OCI-LY7 (cell line): ENCODE data around the gene LTBP2. TPM values are rescaled to one million over a fixed set of nuclear protein-coding genes. Genes with fewer than 3 reads are reported as not detected.

Experiments used
- BruUV-seq: library from RNA; stranded (reverse); fragments of 400-500 nt; replicated peaks from 2 replicates; lab custom pipeline; 2021; lab: Mats Ljungman, UMichigan
- CTCF ChIA-PET: fragments of 300-600 bp; sonication (Branson Sonifier 250); formaldehyde crosslinking; loops from one replicate; lab custom pipeline; 2022; ENCODE audit warnings: antibody characterized with exemption; ENCODE audit not compliant: unreplicated experiment; lab: Charles Lee
- POLR2A ChIA-PET: fragments of 300-600 bp; sonication (Branson Sonifier 250); formaldehyde crosslinking; loops from one replicate; lab custom pipeline; 2022; ENCODE audit warnings: antibody characterized with exemption; lab: Charles Lee
- DNase-seq: peaks from one replicate; pipeline ENCODE4 v3.0.0-alpha.2; 2015; ENCODE audit warnings: low spot score
- H2AFZ ChIP-seq: fragments of 200-600 bp; sonication (generic), shearing (Covaris generic); 2 replicates; pipeline ENCODE4 v1.6.1; 2014; ENCODE audit warnings: mild to moderate bottlenecking, antibody characterized with exemption, low read length, moderate library complexity
- H3K27ac ChIP-seq: fragments of 200-600 bp; sonication (generic); 2 replicates; pipeline ENCODE4 v1.5.1; 2014; ENCODE audit warnings: mixed run types, low read depth, mild to moderate bottlenecking, moderate library complexity, low read length, inconsistent platforms; ENCODE audit not compliant: poor library complexity, severe bottlenecking
- H3K36me3 ChIP-seq: fragments of 200-600 bp; sonication (generic); 2 replicates; pipeline ENCODE4 v1.6.1; 2014; ENCODE audit warnings: mild to moderate bottlenecking, antibody characterized with exemption, low read length, moderate library complexity, mixed read lengths; ENCODE audit not compliant: insufficient read depth
- H3K4me1 ChIP-seq: fragments of 200-600 bp; sonication (generic); 2 replicates; pipeline ENCODE4 v1.5.1; 2014; ENCODE audit warnings: mild to moderate bottlenecking, low read length; ENCODE audit not compliant: insufficient read depth, poor library complexity, severe bottlenecking
- H3K4me2 ChIP-seq: fragments of 200-600 bp; sonication (generic); 2 replicates; pipeline ENCODE4 v1.6.1; 2014; ENCODE audit warnings: mild to moderate bottlenecking, low read length
- H3K4me3 ChIP-seq: fragments of 200-600 bp; sonication (generic); 2 replicates; pipeline ENCODE4 v1.5.1; 2014; ENCODE audit warnings: mild to moderate bottlenecking, low read depth, low read length; ENCODE audit not compliant: poor library complexity, severe bottlenecking
- H3K79me2 ChIP-seq: fragments of 200-600 bp; sonication (generic); 2 replicates; pipeline ENCODE4 v1.6.1; 2016; ENCODE audit warnings: low read depth, mild to moderate bottlenecking, low read length, moderate library complexity, mixed read lengths; ENCODE audit not compliant: insufficient read depth
- H3K9me2 ChIP-seq: fragments of 200-600 bp; sonication (generic); 2 replicates; pipeline ENCODE4 v1.6.1; 2016; ENCODE audit warnings: mild to moderate bottlenecking, low read length, mixed read lengths; ENCODE audit not compliant: insufficient read depth
- H3K9me3 ChIP-seq: fragments of 200-600 bp; sonication (generic); 2 replicates; pipeline ENCODE4 v1.6.1; 2014; ENCODE audit warnings: mild to moderate bottlenecking, mixed run types, low read length, mixed read lengths
- H4K20me1 ChIP-seq: fragments of 200-600 bp; sonication (generic); 2 replicates; pipeline ENCODE4 v1.6.1; 2014; ENCODE audit warnings: mild to moderate bottlenecking, antibody characterized with exemption, low read length, moderate library complexity, mixed read lengths; ENCODE audit not compliant: insufficient read depth
- CTCF ChIP-seq: fragments of 200-600 bp; sonication (generic); conservative IDR thresholded peaks from 2 replicates; pipeline ENCODE4 v1.5.1; 2014; ENCODE audit warnings: mild to moderate bottlenecking, antibody characterized with exemption, low read length, moderate library complexity, mixed read lengths
- EZH2phosphoT487 ChIP-seq: fragments of 200-600 bp; sonication (generic); IDR thresholded peaks from 2 replicates; pipeline ENCODE4 v1.6.1; 2018; ENCODE audit warnings: low read depth, borderline replicate concordance, mild to moderate bottlenecking, mixed run types, antibody characterized with exemption, low read length, moderate library complexity, mixed read lengths
- intact Hi-C: fragments of 100-400 bp; cut with micrococcal nuclease; formaldehyde crosslinking; loops from one replicate; pipeline ENCODE4 v1.10.0; 2022; ENCODE audit not compliant: unreplicated experiment
- total RNA-seq, 2 experiments: library from RNA; depleted of rRNA in 1 of 2; stranded (reverse); fragments of >200 nt in 1 of 2; shearing (Covaris generic) in 1 of 2; gene quantifications; 2 replicates each; pipeline ENCODE4 v1.2.3, GENCODE V29; 2014 to 2022

LTBP2 gene
- total RNA-seq, 2 experiments from 2014 or later = 0.15 to 0.25 TPM

- DNase-seq = no peak
- POLR2A ChIA-PET = no interaction called here
- H3K4me3 ChIP-seq = no peak overlapping the region
- no peaks in the 10 kb centered on the region for H3K79me2 ChIP-seq
- H3K9me3 ChIP-seq = no peaks in the 10 kb centered on the region
- TF ChIP-seq EZH2phosphoT487 (no peak), CTCF (no peak)
- no peaks in the 10 kb centered on the region for H3K36me3 ChIP-seq
- BruUV-seq = no TSS peak
- H3K4me2 ChIP-seq = no peak overlapping the region
- no peaks in the 10 kb centered on the region for H3K4me1 ChIP-seq
- no peak overlapping the region for H2AFZ ChIP-seq
- no peaks in the 10 kb centered on the region for H3K9me2 ChIP-seq
- intact Hi-C loops = no loop called here
- CTCF ChIA-PET = interaction anchor here (0.6 kb wide), 1 partner anchor 22 kb away, joined by 4 read pairs; no protein-coding TSS in a partner anchor
- H3K27ac ChIP-seq = no peak overlapping the region
- no peaks in the 10 kb centered on the region for H4K20me1 ChIP-seq
Measured at GRCh38 chr14:74586681-74587362, 25.2 kb downstream of the LTBP2 start.

GRCh38 chr14:74585406-74586335 is 26.4 kb downstream of the LTBP2 start:
- Histone ChIP-seq H3K36me3 (no peaks in the 10 kb centered on the region), H4K20me1 (no peaks in the 10 kb centered on the region), H3K79me2 (no peaks in the 10 kb centered on the region), H3K4me1 (no peaks in the 10 kb centered on the region), H3K4me2 (no peak overlapping the region), H3K4me3 (no peak overlapping the region), H3K9me3 (no peaks in the 10 kb centered on the region), H2AFZ (no peak overlapping the region), H3K9me2 (no peaks in the 10 kb centered on the region), H3K27ac (no peak overlapping the region)
- CTCF ChIA-PET = interaction anchor here (0.6 kb wide), 1 partner anchor 23 kb away, joined by 4 read pairs; no protein-coding TSS in a partner anchor
- no peak for TF ChIP-seq EZH2phosphoT487
- TF ChIP-seq CTCF = no peak
- BruUV-seq = no TSS peak
- POLR2A ChIA-PET = interaction anchor here (0.5 kb wide), 1 partner anchor 392 kb away, joined by 3 read pairs; no protein-coding TSS in a partner anchor
- no peak for DNase-seq
- intact Hi-C loops = no loop called here
